WTC11 (cell line): ENCODE measurements around the gene ANKRD49. TPM values are rescaled to one million over a fixed set of nuclear protein-coding genes. Genes with fewer than 3 reads are reported as not detected.

Experiments used
- CBFB ChIP-seq: sonication (generic); formaldehyde crosslinking; IDR thresholded peaks from 2 replicates; pipeline ENCODE4 v1.8.1; 2022; ENCODE audit warnings: mild to moderate bottlenecking, low read depth, missing genetic modification reagents
- CREM ChIP-seq: sonication (generic); formaldehyde crosslinking; IDR thresholded peaks from 2 replicates; pipeline ENCODE4 v1.8.1; 2022; ENCODE audit warnings: mild to moderate bottlenecking, missing genetic modification reagents, moderate library complexity
- FOXP1 ChIP-seq: sonication (generic); formaldehyde crosslinking; IDR thresholded peaks from 2 replicates; pipeline ENCODE4 v1.8.0; 2022; ENCODE audit warnings: missing genetic modification reagents, mild to moderate bottlenecking, moderate library complexity, borderline replicate concordance
- HMGA2 ChIP-seq: fragments of 250-450 bp; sonication (Bioruptor Pico); IDR thresholded peaks from 2 replicates; pipeline ENCODE4 v1.4.0; 2021; ENCODE audit warnings: mild to moderate bottlenecking, moderate library complexity
- IRF2 ChIP-seq: sonication (generic); formaldehyde crosslinking; IDR thresholded peaks from 2 replicates; pipeline ENCODE4 v1.8.0; 2022; ENCODE audit warnings: low read depth, missing genetic modification reagents, borderline replicate concordance
- KAT7 ChIP-seq: sonication (generic); formaldehyde crosslinking; IDR thresholded peaks from 2 replicates; pipeline ENCODE4 v1.8.1; 2023; ENCODE audit warnings: missing genetic modification reagents, mild to moderate bottlenecking, borderline replicate concordance
- NR2C2 ChIP-seq: sonication (generic); formaldehyde crosslinking; IDR thresholded peaks from 2 replicates; pipeline ENCODE4 v1.8.0; 2022; ENCODE audit warnings: mild to moderate bottlenecking, missing genetic modification reagents
- NR3C1 ChIP-seq: sonication (generic); formaldehyde crosslinking; conservative IDR thresholded peaks from 2 replicates; pipeline ENCODE4 v1.8.1; 2023; ENCODE audit warnings: low read depth, mild to moderate bottlenecking, missing genetic modification reagents
- RORB ChIP-seq: fragments of 250-450 bp; sonication (Bioruptor Pico); IDR thresholded peaks from 2 replicates; pipeline ENCODE4 v1.9.0; 2021; ENCODE audit warnings: mild to moderate bottlenecking
- TEAD1 ChIP-seq: sonication (generic); formaldehyde crosslinking; IDR thresholded peaks from 2 replicates; pipeline ENCODE4 v1.8.0; 2022; ENCODE audit warnings: mild to moderate bottlenecking, missing genetic modification reagents
- TEAD4 ChIP-seq: sonication (generic); formaldehyde crosslinking; IDR thresholded peaks from 2 replicates; pipeline ENCODE4 v1.8.0; 2022; ENCODE audit warnings: mild to moderate bottlenecking, missing genetic modification reagents
- ZNF423 ChIP-seq: fragments of 250-450 bp; sonication (Bioruptor Pico); IDR thresholded peaks from 2 replicates; pipeline ENCODE4 v2.1.2; 2022; ENCODE audit warnings: mild to moderate bottlenecking, moderate library complexity
- ZNF671 ChIP-seq: fragments of 250-450 bp; sonication (Bioruptor Pico); IDR thresholded peaks from 2 replicates; pipeline ENCODE4 v1.8.0; 2021; ENCODE audit warnings: mild to moderate bottlenecking
- total RNA-seq: library from RNA; stranded (reverse); gene quantifications from 3 replicates; pipeline ENCODE4 v1.2.3, GENCODE V29; 2021
- TF ChIP-seq, protein P1 (sequence below): fragments of 200-600 bp; IDR thresholded peaks from 2 replicates; pipeline ENCODE4 v1.8.0; 2022; ENCODE audit warnings: antibody characterized with exemption
- TF ChIP-seq, protein P2 (sequence below): sonication (generic); formaldehyde crosslinking; IDR thresholded peaks from 2 replicates; pipeline ENCODE4 v1.8.0; 2023; ENCODE audit warnings: missing genetic modification reagents, mild to moderate bottlenecking, borderline replicate concordance
- TF ChIP-seq, protein P3 (sequence below): sonication (generic); formaldehyde crosslinking; conservative IDR thresholded peaks from 2 replicates; pipeline ENCODE4 v1.8.1; 2023; ENCODE audit warnings: mild to moderate bottlenecking, low read depth, missing genetic modification reagents, moderate library complexity
- TF ChIP-seq, protein P4 (sequence below): sonication (generic); formaldehyde crosslinking; IDR thresholded peaks from 2 replicates; pipeline ENCODE4 v1.8.1; 2022; ENCODE audit warnings: mild to moderate bottlenecking, missing genetic modification reagents, moderate library complexity, borderline replicate concordance
- TF ChIP-seq, protein P5 (sequence below): fragments of 250-450 bp; sonication (Bioruptor Pico); IDR thresholded peaks from 2 replicates; pipeline ENCODE4 v1.9.0; 2021; ENCODE audit warnings: mild to moderate bottlenecking
- TF ChIP-seq, protein P6 (sequence below): sonication (generic); formaldehyde crosslinking; IDR thresholded peaks from 2 replicates; pipeline ENCODE4 v1.8.1; 2023; ENCODE audit warnings: mild to moderate bottlenecking, moderate library complexity, missing genetic modification reagents
- TF ChIP-seq, protein P7 (sequence below): sonication (generic); formaldehyde crosslinking; IDR thresholded peaks from 2 replicates; pipeline ENCODE4 v1.8.0; 2022; ENCODE audit warnings: mild to moderate bottlenecking, missing genetic modification reagents
- TF ChIP-seq, protein P8 (sequence below): fragments of 250-450 bp; sonication (Bioruptor Pico); conservative IDR thresholded peaks from 2 replicates; pipeline ENCODE4 v1.9.0; 2021; ENCODE audit warnings: mild to moderate bottlenecking

ANKRD49 gene
- total RNA-seq, 1 experiment from 2014 or later, result 9.5 TPM

DNA sequence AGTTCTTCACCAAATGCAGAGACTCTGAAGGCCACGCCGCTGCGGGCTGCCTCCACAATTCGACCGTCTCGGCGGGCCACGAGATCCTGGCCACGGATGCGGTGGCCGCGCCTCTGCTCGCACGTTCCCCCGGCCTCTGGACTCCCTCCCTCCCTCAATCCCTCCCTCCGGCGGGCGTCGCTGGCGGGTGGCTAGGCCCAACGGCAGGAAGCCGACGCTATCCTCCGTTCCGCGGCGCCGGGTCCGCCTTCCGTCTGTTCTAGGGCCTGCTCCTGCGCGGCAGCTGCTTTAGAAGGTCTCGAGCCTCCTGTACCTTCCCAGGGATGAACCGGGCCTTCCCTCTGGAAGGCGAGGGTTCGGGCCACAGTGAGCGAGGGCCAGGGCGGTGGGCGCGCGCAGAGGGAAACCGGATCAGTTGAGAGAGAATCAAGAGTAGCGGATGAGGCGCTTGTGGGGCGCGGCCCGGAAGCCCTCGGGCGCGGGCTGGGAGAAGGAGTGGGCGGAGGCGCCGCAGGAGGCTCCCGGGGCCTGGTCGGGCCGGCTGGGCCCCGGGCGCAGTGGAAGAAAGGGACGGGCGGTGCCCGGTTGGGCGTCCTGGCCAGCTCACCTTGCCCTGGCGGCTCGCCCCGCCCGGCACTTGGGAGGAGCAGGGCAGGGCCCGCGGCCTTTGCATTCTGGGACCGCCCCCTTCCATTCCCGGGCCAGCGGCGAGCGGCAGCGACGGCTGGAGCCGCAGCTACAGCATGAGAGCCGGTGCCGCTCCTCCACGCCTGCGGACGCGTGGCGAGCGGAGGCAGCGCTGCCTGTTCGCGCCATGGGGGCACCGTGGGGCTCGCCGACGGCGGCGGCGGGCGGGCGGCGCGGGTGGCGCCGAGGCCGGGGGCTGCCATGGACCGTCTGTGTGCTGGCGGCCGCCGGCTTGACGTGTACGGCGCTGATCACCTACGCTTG lies 50.2 kb downstream of the ANKRD49 start, which contains the start of gene FUT4 (continued):
- TF ChIP-seq, protein P1, sequence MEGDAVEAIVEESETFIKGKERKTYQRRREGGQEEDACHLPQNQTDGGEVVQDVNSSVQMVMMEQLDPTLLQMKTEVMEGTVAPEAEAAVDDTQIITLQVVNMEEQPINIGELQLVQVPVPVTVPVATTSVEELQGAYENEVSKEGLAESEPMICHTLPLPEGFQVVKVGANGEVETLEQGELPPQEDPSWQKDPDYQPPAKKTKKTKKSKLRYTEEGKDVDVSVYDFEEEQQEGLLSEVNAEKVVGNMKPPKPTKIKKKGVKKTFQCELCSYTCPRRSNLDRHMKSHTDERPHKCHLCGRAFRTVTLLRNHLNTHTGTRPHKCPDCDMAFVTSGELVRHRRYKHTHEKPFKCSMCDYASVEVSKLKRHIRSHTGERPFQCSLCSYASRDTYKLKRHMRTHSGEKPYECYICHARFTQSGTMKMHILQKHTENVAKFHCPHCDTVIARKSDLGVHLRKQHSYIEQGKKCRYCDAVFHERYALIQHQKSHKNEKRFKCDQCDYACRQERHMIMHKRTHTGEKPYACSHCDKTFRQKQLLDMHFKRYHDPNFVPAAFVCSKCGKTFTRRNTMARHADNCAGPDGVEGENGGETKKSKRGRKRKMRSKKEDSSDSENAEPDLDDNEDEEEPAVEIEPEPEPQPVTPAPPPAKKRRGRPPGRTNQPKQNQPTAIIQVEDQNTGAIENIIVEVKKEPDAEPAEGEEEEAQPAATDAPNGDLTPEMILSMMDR, result no peak
- TF ChIP-seq NR2C2, result no peak
- TF ChIP-seq, protein P2, sequence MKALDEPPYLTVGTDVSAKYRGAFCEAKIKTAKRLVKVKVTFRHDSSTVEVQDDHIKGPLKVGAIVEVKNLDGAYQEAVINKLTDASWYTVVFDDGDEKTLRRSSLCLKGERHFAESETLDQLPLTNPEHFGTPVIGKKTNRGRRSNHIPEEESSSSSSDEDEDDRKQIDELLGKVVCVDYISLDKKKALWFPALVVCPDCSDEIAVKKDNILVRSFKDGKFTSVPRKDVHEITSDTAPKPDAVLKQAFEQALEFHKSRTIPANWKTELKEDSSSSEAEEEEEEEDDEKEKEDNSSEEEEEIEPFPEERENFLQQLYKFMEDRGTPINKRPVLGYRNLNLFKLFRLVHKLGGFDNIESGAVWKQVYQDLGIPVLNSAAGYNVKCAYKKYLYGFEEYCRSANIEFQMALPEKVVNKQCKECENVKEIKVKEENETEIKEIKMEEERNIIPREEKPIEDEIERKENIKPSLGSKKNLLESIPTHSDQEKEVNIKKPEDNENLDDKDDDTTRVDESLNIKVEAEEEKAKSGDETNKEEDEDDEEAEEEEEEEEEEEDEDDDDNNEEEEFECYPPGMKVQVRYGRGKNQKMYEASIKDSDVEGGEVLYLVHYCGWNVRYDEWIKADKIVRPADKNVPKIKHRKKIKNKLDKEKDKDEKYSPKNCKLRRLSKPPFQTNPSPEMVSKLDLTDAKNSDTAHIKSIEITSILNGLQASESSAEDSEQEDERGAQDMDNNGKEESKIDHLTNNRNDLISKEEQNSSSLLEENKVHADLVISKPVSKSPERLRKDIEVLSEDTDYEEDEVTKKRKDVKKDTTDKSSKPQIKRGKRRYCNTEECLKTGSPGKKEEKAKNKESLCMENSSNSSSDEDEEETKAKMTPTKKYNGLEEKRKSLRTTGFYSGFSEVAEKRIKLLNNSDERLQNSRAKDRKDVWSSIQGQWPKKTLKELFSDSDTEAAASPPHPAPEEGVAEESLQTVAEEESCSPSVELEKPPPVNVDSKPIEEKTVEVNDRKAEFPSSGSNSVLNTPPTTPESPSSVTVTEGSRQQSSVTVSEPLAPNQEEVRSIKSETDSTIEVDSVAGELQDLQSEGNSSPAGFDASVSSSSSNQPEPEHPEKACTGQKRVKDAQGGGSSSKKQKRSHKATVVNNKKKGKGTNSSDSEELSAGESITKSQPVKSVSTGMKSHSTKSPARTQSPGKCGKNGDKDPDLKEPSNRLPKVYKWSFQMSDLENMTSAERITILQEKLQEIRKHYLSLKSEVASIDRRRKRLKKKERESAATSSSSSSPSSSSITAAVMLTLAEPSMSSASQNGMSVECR (CRISPR knock-in tag), result peak; percentile 79; the same call in 1 of the 2 replicates
- TF ChIP-seq, protein P3, sequence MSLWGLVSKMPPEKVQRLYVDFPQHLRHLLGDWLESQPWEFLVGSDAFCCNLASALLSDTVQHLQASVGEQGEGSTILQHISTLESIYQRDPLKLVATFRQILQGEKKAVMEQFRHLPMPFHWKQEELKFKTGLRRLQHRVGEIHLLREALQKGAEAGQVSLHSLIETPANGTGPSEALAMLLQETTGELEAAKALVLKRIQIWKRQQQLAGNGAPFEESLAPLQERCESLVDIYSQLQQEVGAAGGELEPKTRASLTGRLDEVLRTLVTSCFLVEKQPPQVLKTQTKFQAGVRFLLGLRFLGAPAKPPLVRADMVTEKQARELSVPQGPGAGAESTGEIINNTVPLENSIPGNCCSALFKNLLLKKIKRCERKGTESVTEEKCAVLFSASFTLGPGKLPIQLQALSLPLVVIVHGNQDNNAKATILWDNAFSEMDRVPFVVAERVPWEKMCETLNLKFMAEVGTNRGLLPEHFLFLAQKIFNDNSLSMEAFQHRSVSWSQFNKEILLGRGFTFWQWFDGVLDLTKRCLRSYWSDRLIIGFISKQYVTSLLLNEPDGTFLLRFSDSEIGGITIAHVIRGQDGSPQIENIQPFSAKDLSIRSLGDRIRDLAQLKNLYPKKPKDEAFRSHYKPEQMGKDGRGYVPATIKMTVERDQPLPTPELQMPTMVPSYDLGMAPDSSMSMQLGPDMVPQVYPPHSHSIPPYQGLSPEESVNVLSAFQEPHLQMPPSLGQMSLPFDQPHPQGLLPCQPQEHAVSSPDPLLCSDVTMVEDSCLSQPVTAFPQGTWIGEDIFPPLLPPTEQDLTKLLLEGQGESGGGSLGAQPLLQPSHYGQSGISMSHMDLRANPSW (CRISPR knock-in tag), result no peak
- peak; percentile 79 for TF ChIP-seq ZNF423
- TF ChIP-seq NR3C1, result no peak
- TF ChIP-seq CREM (CRISPR knock-in tag), result peak; percentile 74; the same call in 1 of the 2 replicates
- TF ChIP-seq, protein P4, sequence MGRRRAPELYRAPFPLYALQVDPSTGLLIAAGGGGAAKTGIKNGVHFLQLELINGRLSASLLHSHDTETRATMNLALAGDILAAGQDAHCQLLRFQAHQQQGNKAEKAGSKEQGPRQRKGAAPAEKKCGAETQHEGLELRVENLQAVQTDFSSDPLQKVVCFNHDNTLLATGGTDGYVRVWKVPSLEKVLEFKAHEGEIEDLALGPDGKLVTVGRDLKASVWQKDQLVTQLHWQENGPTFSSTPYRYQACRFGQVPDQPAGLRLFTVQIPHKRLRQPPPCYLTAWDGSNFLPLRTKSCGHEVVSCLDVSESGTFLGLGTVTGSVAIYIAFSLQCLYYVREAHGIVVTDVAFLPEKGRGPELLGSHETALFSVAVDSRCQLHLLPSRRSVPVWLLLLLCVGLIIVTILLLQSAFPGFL (CRISPR knock-in tag), result no peak
- TF ChIP-seq, protein P5, sequence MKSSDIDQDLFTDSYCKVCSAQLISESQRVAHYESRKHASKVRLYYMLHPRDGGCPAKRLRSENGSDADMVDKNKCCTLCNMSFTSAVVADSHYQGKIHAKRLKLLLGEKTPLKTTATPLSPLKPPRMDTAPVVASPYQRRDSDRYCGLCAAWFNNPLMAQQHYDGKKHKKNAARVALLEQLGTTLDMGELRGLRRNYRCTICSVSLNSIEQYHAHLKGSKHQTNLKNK, result no peak
- TF ChIP-seq, protein P6, sequence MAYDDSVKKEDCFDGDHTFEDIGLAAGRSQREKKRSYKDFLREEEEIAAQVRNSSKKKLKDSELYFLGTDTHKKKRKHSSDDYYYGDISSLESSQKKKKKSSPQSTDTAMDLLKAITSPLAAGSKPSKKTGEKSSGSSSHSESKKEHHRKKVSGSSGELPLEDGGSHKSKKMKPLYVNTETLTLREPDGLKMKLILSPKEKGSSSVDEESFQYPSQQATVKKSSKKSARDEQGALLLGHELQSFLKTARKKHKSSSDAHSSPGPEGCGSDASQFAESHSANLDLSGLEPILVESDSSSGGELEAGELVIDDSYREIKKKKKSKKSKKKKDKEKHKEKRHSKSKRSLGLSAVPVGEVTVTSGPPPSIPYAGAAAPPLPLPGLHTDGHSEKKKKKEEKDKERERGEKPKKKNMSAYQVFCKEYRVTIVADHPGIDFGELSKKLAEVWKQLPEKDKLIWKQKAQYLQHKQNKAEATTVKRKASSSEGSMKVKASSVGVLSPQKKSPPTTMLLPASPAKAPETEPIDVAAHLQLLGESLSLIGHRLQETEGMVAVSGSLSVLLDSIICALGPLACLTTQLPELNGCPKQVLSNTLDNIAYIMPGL (CRISPR knock-in tag), result peak; percentile 83
- no peak for TF ChIP-seq HMGA2
- TF ChIP-seq TEAD1 (CRISPR knock-in tag), result peak; percentile 84
- TF ChIP-seq CBFB, result 0 out of 2 replicates have a peak, but pooled peaks have one; percentile 37
- TF ChIP-seq RORB (CRISPR knock-in tag), result no peak
- peak; percentile 44; the same call in 1 of the 2 replicates for TF ChIP-seq KAT7 (CRISPR knock-in tag)
- TF ChIP-seq ZNF671 (CRISPR knock-in tag), result no peak
- peak; percentile 32; the same call in 1 of the 2 replicates for TF ChIP-seq IRF2 (CRISPR knock-in tag)
- TF ChIP-seq, protein P7, sequence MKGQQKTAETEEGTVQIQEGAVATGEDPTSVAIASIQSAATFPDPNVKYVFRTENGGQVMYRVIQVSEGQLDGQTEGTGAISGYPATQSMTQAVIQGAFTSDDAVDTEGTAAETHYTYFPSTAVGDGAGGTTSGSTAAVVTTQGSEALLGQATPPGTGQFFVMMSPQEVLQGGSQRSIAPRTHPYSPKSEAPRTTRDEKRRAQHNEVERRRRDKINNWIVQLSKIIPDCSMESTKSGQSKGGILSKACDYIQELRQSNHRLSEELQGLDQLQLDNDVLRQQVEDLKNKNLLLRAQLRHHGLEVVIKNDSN (CRISPR knock-in tag), result peak; percentile 9; the same call in 1 of the 2 replicates
- TF ChIP-seq FOXP1 (CRISPR knock-in tag), result 0 out of 2 replicates have a peak, but pooled peaks have one; percentile 9
- TF ChIP-seq, protein P8, sequence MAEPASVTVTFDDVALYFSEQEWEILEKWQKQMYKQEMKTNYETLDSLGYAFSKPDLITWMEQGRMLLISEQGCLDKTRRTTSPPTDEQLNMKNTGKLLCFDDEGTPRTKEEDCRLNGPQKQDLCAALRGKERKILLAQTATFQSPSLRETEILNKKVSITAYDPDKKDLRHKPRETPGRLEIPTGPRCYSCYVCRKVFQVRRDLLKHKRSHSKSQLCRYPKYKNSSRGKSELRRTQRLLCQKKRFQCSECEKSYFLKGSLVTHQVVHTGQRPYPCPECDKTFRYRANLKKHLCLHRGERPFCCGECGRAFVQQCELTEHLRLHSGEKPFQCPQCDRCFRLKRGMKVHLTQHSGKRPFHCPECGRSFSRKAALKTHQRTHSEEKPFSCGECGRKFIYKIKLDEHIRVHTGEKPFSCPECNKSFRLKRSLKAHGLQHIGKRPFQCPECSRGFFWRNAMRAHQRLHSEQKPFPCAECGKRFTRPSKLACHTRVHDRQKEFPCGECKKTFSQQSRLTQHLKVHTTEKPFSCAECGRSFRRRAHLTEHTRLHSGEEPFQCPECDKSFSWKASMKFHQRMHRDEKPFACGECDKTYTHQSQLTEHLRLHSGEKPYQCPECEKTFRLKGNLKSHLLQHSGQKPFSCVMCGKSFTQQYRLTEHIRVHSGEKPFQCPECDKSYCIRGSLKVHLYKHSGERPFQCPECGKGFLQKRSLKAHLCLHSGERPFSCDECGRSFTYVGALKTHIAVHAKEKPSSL (CRISPR knock-in tag), result no peak
- TF ChIP-seq TEAD4 (CRISPR knock-in tag), result 0 out of 2 replicates have a peak, but pooled peaks have one; percentile 15
